Mucosa of descending colon (tissue), 3 donors: ENCODE results near the gene PCK2. TPM values are rescaled to one million over a fixed set of nuclear protein-coding genes. Genes with fewer than 3 reads are reported as not detected.

Experiments used
- ATAC-seq: fragments of 200-7000 bp; cut with Tn5 transposase; one replicate; pipeline ENCODE4 v1.9.1; 2020; ENCODE audit warnings: mild to moderate bottlenecking, moderate library complexity
- DNase-seq, 3 donors: peaks; one replicate each; pipeline ENCODE4 v3.0.0-alpha.2; 2020
- H3K36me3 ChIP-seq: fragments of 200-600 bp; one replicate; pipeline ENCODE4 v1.8.0; 2021; ENCODE audit warnings: low read depth, mild to moderate bottlenecking
- H3K4me1 ChIP-seq: fragments of 200-600 bp; one replicate; pipeline ENCODE4 v1.8.0; 2021; ENCODE audit warnings: low read depth, mild to moderate bottlenecking
- H3K4me3 ChIP-seq: fragments of 200-600 bp; one replicate; pipeline ENCODE4 v1.8.0; 2021; ENCODE audit warnings: mild to moderate bottlenecking
- H3K9me3 ChIP-seq: fragments of 200-600 bp; one replicate; pipeline ENCODE4 v1.8.0; 2021; ENCODE audit warnings: mild to moderate bottlenecking
- intact Hi-C, 2 donors: fragments of 100-400 bp; cut with DNase I in 1 of 2; cut with micrococcal nuclease in 1 of 2; formaldehyde crosslinking; loops; one replicate each; pipeline versions ENCODE4 v1.11.0 to v1.11.1; 2022; cut with DNase I, micrococcal nuclease
- total RNA-seq, 3 donors: library from RNA; stranded (reverse); fragmentation: NEBNext Ultra II Directional in 2 of 3; extraction: Animal tissue kit (Norgen Biotek cat#: 25700) in 2 of 3; gene quantifications; one replicate each; pipeline versions ENCODE4 v1.2.1 to v1.2.4, GENCODE V29; 2021 to 2023
- TF ChIP-seq, protein P1 (sequence below): fragments of 200-600 bp; IDR thresholded peaks from one replicate; pipeline ENCODE4 v1.8.0; 2022; ENCODE audit warnings: antibody characterized with exemption, mild to moderate bottlenecking
- donor health status: DM: no; HTN: no; CAD: no; lungs with moderate emphysema.
- donor health status: DM: no; HTN: no; CAD: no.
- donor health status: DM: no; HTN: yes; CAD: no.

Gene PCK2
- total RNA-seq, 3 donors from 2014 or later, result 64.7 to 150 (median 150) TPM

DNA sequence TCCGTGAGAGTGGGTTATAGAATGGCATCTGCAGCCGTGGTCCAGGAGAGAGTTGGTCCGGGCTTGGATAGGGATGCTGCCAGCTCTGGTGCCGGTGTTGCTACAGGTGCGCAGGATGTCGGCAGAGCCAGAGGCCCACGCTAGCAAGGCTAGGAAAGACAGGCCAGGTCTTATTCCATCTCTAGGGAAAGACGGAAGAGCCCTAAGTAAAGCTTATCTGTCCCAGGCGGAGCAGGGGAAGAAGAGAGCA lies 41.4 kb downstream of the PCK2 start:
- TF ChIP-seq, protein P1, sequence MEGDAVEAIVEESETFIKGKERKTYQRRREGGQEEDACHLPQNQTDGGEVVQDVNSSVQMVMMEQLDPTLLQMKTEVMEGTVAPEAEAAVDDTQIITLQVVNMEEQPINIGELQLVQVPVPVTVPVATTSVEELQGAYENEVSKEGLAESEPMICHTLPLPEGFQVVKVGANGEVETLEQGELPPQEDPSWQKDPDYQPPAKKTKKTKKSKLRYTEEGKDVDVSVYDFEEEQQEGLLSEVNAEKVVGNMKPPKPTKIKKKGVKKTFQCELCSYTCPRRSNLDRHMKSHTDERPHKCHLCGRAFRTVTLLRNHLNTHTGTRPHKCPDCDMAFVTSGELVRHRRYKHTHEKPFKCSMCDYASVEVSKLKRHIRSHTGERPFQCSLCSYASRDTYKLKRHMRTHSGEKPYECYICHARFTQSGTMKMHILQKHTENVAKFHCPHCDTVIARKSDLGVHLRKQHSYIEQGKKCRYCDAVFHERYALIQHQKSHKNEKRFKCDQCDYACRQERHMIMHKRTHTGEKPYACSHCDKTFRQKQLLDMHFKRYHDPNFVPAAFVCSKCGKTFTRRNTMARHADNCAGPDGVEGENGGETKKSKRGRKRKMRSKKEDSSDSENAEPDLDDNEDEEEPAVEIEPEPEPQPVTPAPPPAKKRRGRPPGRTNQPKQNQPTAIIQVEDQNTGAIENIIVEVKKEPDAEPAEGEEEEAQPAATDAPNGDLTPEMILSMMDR, result no peak

DNA sequence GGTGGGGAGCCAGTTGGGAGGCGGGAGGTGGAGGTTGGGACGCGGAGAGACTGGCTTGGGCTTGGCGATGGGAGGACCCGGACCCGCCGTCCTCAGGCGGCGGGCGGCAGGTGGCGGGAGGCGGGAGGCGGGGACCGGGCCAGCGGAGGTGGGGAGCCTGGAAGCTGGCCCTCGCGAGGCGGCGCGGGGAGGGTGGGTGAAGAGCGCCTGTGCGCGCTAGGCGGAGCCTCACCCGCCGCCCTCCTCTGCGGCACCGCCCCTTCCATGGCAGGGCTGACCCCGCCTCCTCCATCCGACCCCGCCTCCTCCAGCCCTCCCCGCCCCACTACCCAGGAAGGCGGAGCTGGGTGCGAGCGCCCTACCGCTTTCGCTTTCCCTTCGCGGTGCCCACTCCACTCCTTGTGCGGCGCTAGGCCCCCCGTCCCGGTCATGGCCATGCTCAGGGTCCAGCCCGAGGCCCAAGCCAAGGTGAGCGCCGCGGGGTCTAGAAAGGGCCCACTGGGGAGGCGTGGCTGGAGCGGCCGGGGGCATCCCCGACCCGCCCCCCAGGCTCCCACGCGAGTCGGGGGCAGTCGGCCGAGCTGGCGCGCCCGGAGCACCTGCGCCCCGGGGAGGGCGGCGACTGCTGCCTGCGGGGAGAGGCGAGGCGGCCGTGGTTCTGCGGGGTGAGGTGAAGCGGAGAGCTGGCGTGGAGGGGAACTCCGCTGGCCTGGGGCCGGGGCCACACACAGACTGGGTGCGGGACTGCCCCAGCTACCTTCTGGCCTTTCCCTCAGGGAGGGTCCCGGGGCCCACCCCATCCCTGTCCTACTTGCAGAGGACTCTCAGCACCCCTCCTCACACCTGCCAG lies 41.9 kb downstream of the PCK2 start, which contains the start of gene PSME1:
Gene PSME1, plus strand, starts transcription at position 361 of the 850 bp plus-strand sequence. Its CDS starts 69 bp downstream, at position 430.
- Histone ChIP-seq H3K4me1 (peaks cover 30% of the 10 kb centered on the region), H3K9me3 (no peaks in the 10 kb centered on the region), H3K36me3 (no peaks in the 10 kb centered on the region), H3K4me3 (peak within 1 kb of the TSS; percentile 98)
- TF ChIP-seq, protein P1, result no peak
- intact Hi-C loops, result no loop called here
- ATAC-seq, result peak; percentile 97
- DNase-seq, result peak; percentile 96 to 99 (median 97)

More for the DNA sequence above, 41.4 kb downstream of the PCK2 start:
- peaks cover 30% of the 10 kb centered on the region for H3K4me1 ChIP-seq
- ATAC-seq, result no peak
- no peaks in the 10 kb centered on the region for H3K36me3 ChIP-seq
- H3K4me3 ChIP-seq, result no peak overlapping the region
- DNase-seq, result no peak
- intact Hi-C loops, result no loop called here
- H3K9me3 ChIP-seq, result no peaks in the 10 kb centered on the region

DNA sequence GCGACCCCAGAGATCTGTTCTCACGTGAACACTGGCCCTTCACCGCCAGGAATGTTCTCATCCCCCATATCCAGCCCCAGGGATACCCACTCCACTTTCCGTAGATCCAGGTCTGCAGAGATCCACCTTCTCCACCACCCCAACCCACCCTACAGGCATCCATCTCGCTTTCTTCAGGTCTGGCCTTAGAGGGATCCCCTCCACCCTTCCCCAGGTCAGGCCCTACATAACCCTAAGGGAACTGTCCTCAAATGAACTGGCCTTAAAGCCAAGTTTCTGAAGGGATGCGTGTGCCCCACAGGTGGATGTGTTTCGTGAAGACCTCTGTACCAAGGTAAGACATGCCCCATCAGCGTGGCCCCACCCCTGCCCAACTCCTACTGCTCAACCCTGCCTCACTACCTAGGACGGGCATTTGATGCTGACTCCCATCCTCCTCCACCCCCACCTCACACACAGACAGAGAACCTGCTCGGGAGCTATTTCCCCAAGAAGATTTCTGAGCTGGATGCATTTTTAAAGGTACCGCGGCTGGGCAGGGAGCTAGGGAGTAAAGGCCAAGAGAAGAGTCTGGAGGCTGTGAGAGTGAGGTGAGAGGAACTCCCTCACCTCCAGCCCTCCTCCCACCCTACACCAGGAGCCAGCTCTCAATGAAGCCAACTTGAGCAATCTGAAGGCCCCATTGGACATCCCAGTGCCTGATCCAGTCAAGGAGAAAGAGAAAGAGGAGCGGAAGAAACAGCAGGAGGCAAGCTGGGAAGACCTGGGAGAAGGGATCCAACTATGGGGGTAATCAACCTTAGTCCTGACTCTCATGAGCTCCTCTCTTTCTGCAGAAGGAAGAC lies 42.8 kb downstream of the PCK2 start:
- H3K4me1 ChIP-seq, result peaks cover 35% of the 10 kb centered on the region
- H3K4me3 ChIP-seq, result peak overlapping the region; percentile 98
- no peaks in the 10 kb centered on the region for H3K9me3 ChIP-seq
- ATAC-seq (no peak), DNase-seq (no peak)
- TF ChIP-seq, protein P1, result no peak
- intact Hi-C loops, result no loop called here
- H3K36me3 ChIP-seq, result no peaks in the 10 kb centered on the region

DNA sequence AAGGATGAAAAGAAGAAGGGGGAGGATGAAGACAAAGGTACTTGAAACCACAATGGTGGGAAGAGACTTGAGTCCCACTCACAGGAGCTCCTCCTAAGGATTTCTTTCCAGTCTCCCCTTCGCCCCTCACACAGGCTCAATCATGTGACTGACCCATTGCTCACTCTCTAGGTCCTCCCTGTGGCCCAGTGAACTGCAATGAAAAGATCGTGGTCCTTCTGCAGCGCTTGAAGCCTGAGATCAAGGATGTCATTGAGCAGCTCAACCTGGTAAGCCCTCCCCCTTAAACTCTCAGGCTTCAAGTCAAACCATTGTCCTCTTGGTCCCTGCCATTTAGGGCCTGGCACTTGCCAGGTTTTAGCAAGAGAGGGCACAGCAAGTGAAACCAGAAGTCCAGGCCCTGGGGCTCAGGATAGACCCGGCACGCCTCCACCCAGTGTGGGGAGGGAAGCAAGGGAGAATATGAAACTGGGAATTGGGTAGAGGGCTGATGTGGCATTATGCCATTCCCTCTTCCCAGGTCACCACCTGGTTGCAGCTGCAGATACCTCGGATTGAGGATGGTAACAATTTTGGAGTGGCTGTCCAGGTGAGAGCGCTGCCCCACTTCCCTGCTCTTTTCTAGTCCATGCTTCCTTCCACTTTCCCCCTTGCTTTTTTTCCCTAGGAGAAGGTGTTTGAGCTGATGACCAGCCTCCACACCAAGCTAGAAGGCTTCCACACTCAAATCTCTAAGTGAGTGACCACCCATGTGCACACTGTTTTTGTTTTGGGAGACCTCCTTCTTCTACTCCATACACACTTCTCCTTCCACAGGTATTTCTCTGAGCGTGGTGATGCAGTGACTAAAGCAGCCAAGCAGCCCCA lies 43.7 kb downstream of the PCK2 start:
- DNase-seq (no peak), ATAC-seq (no peak)
- peaks cover 43% of the 10 kb centered on the region for H3K4me1 ChIP-seq
- intact Hi-C loops, result no loop called here
- H3K36me3 ChIP-seq, result no peaks in the 10 kb centered on the region
- TF ChIP-seq, protein P1, result no peak
- H3K9me3 ChIP-seq, result no peaks in the 10 kb centered on the region
- no peak overlapping the region for H3K4me3 ChIP-seq
